H1 (cell line): ENCODE results near the gene SUSD1. TPM values are rescaled to one million over a fixed set of nuclear protein-coding genes. Genes with fewer than 3 reads are reported as not detected.

Experiments
- CTCF ChIA-PET: fragments of 300-600 bp; sonication (Branson Sonifier 250); formaldehyde crosslinking; loops from one replicate; lab custom pipeline; 2021; ENCODE audit not compliant: partially characterized antibody; lab: Charles Lee
- POLR2A ChIA-PET: fragments of 300-600 bp; sonication (Branson Sonifier 250); formaldehyde crosslinking; loops from one replicate; lab custom pipeline; 2021; ENCODE audit warnings: inconsistent platforms; ENCODE audit not compliant: partially characterized antibody; lab: Charles Lee
- DNase-seq, 2 experiments: peaks; one replicate each; pipeline versions ENCODE4 v3.0.0 to v3.0.0-alpha.2; 2010 to 2022; ENCODE audit warnings: low spot score in 2 of 2, low read depth in 1 of 2, mixed read lengths in 1 of 2
- FAIRE-seq: peaks from 2 replicates; lab custom pipeline; 2011; peaks lifted over from hg19 to GRCh38; lab: Jason Lieb, UNC
- H2AFZ ChIP-seq: 2 replicates; pipeline ENCODE4 v1.8.1; 2012; ENCODE audit warnings: low read length, inconsistent platforms
- H2AK5ac ChIP-seq: 2 replicates; pipeline ENCODE4 v1.6.1; 2013; ENCODE audit warnings: low read depth, low read length
- H2BK120ac ChIP-seq: replicated peaks from 2 replicates; pipeline ENCODE3; 2013; ENCODE audit warnings: low read depth, low read length, inconsistent platforms
- H2BK12ac ChIP-seq: 2 replicates; pipeline ENCODE4 v1.6.1; 2013; ENCODE audit warnings: low read depth, low read length
- H2BK15ac ChIP-seq: 2 replicates; pipeline ENCODE4 v1.6.1; 2013; ENCODE audit warnings: low read length
- H2BK20ac ChIP-seq: 2 replicates; pipeline ENCODE4 v1.6.1; 2013; ENCODE audit warnings: low read length
- H2BK5ac ChIP-seq: 2 replicates; pipeline ENCODE4 v1.6.1; 2013; ENCODE audit warnings: low read depth, low read length
- H3K14ac ChIP-seq: 2 replicates; pipeline ENCODE4 v1.6.1; 2013; ENCODE audit warnings: inconsistent platforms; ENCODE audit not compliant: insufficient read length
- H3K18ac ChIP-seq: 2 replicates; pipeline ENCODE4 v1.6.1; 2013; ENCODE audit warnings: low read length; ENCODE audit errors: extremely low read depth
- H3K23ac ChIP-seq: 2 replicates; pipeline ENCODE4 v1.6.1; 2013; ENCODE audit warnings: inconsistent platforms; ENCODE audit not compliant: insufficient read length
- H3K23me2 ChIP-seq: 2 replicates; pipeline ENCODE4 v1.6.1; 2013; ENCODE audit warnings: low read depth, low read length
- H3K27ac ChIP-seq: 2 replicates; pipeline ENCODE4 v1.6.1; 2011; ENCODE audit warnings: low read depth, low read length, inconsistent platforms
- H3K27me3 ChIP-seq, 4 experiments: replicated peaks in 1 of 4; 1 replicate in 1 of 4; 2 replicates in 3 of 4; pipeline versions ENCODE4 v1.6.1 to v1.8.1; 2011 to 2013; ENCODE audit warnings: low read length in 3 of 4, mild to moderate bottlenecking in 3 of 4, inconsistent platforms in 2 of 4, mixed read lengths in 2 of 4, moderate library complexity in 1 of 4; ENCODE audit not compliant: control insufficient read depth in 3 of 4, insufficient read depth in 3 of 4; ENCODE audit errors: extremely low read depth in 1 of 4
- H3K36me3 ChIP-seq, 4 experiments: 2 replicates each; pipeline versions ENCODE4 v1.6.1 to v1.8.1; 2011 to 2013; ENCODE audit warnings: mild to moderate bottlenecking in 4 of 4, low read length in 3 of 4, moderate library complexity in 2 of 4, control low read depth in 1 of 4, inconsistent platforms in 1 of 4; ENCODE audit not compliant: insufficient read depth in 4 of 4, control insufficient read depth in 2 of 4
- H3K4ac ChIP-seq: replicated peaks from 2 replicates; pipeline ENCODE3; 2013; ENCODE audit warnings: low read length, low read depth, mixed read lengths, inconsistent platforms; ENCODE audit not compliant: insufficient read length
- H3K4me1 ChIP-seq, 4 experiments: replicated peaks in 1 of 4; 1 replicate in 1 of 4; 2 replicates in 3 of 4; pipeline versions ENCODE4 v1.6.1 to v1.8.1; 2011 to 2013; ENCODE audit warnings: low read length in 3 of 4, inconsistent platforms in 2 of 4, mixed read lengths in 1 of 4; ENCODE audit not compliant: insufficient read depth in 4 of 4, control insufficient read depth in 3 of 4
- H3K4me2 ChIP-seq, 2 experiments: 2 replicates each; pipeline versions ENCODE4 v1.6.1 to v1.8.1; 2011 to 2013; ENCODE audit warnings: low read depth in 2 of 2, low read length in 2 of 2, control low read depth in 1 of 2, inconsistent platforms in 1 of 2, mild to moderate bottlenecking in 1 of 2; ENCODE audit not compliant: insufficient read depth in 1 of 2
- H3K4me3 ChIP-seq, 4 experiments: fragments of 200-600, 300-600 bp in 1 of 4; sonication (generic), shearing (Covaris generic), sonication (Bioruptor Twin) in 1 of 4; 2 replicates each; pipeline versions ENCODE4 v1.5.1 to v1.8.1; 2011 to 2016; ENCODE audit warnings: low read length in 4 of 4, low read depth in 3 of 4, control low read depth in 2 of 4, inconsistent platforms in 2 of 4, mild to moderate bottlenecking in 2 of 4, mixed read lengths in 1 of 4, moderate library complexity in 1 of 4; ENCODE audit not compliant: insufficient read depth in 2 of 4; ENCODE audit errors: extremely low read depth in 1 of 4
- H3K56ac ChIP-seq: replicated peaks from 2 replicates; pipeline ENCODE3; 2013; ENCODE audit warnings: low read depth, mild to moderate bottlenecking, mixed read lengths, low read length, inconsistent platforms; ENCODE audit not compliant: insufficient read length
- H3K79me1 ChIP-seq: 2 replicates; pipeline ENCODE4 v1.6.1; 2013; ENCODE audit warnings: low read depth, low read length, control low read depth
- H3K79me2 ChIP-seq, 2 experiments: 2 replicates each; pipeline versions ENCODE4 v1.6.1 to v1.8.1; 2012 to 2013; ENCODE audit warnings: low read length in 2 of 2, mild to moderate bottlenecking in 2 of 2, inconsistent platforms in 1 of 2; ENCODE audit not compliant: insufficient read depth in 2 of 2, control insufficient read depth in 1 of 2
- H3K9ac ChIP-seq, 4 experiments: replicated peaks in 1 of 4; 1 replicate in 1 of 4; 2 replicates in 3 of 4; pipeline versions ENCODE4 v1.6.1 to v1.8.1; 2011 to 2013; ENCODE audit warnings: low read depth in 3 of 4, low read length in 3 of 4, control low read depth in 2 of 4, mild to moderate bottlenecking in 2 of 4, moderate library complexity in 2 of 4, inconsistent platforms in 1 of 4; ENCODE audit errors: extremely low read depth in 1 of 4
- H3K9me3 ChIP-seq, 2 experiments: 2 replicates each; pipeline versions ENCODE4 v1.6.1 to v1.8.1; 2012 to 2013; ENCODE audit warnings: mild to moderate bottlenecking in 2 of 2, moderate library complexity in 2 of 2, control low read depth in 1 of 2, inconsistent platforms in 1 of 2, low read depth in 1 of 2, low read length in 1 of 2, mixed read lengths in 1 of 2; ENCODE audit not compliant: insufficient read depth in 2 of 2
- H4K20me1 ChIP-seq, 2 experiments: replicated peaks in 1 of 2; 2 replicates each; pipeline versions ENCODE3 to v1.8.1; 2011 to 2013; ENCODE audit warnings: inconsistent platforms in 2 of 2, low read length in 2 of 2, mild to moderate bottlenecking in 1 of 2; ENCODE audit not compliant: insufficient read depth in 2 of 2, control insufficient read depth in 1 of 2
- H4K5ac ChIP-seq: 2 replicates; pipeline ENCODE4 v1.6.1; 2013; ENCODE audit warnings: low read length, low read depth, mixed read lengths, inconsistent platforms; ENCODE audit not compliant: insufficient read length
- H4K8ac ChIP-seq: 2 replicates; pipeline ENCODE4 v1.8.0; 2013; ENCODE audit warnings: mild to moderate bottlenecking, moderate library complexity, low read length, inconsistent platforms; ENCODE audit not compliant: insufficient read depth; ENCODE audit errors: extremely low read depth
- H4K91ac ChIP-seq: replicated peaks from 2 replicates; pipeline ENCODE3; 2013; ENCODE audit warnings: low read length, mixed read lengths, inconsistent platforms; ENCODE audit not compliant: insufficient read length
- BACH1 ChIP-seq: IDR thresholded peaks from 2 replicates; pipeline ENCODE4 v1.6.1; 2012; ENCODE audit warnings: low read length, improper control_type of control experiment
- SIN3A ChIP-seq, 2 experiments: IDR thresholded peaks in 1 of 2; conservative IDR thresholded peaks in 1 of 2; 2 replicates each; pipeline ENCODE4 v1.6.1; 2011 to 2012; ENCODE audit warnings: low read length in 2 of 2, improper control_type of control experiment in 1 of 2, low read depth in 1 of 2, mild to moderate bottlenecking in 1 of 2
- WGBS, 2 experiments: shearing (Covaris generic) in 1 of 2; methylation state at CpG; one replicate each; pipeline versions ENCODE4 v1.1.6 to v1.1.7; 2013 to 2015; ENCODE audit warnings: low lambda C conversion rate in 2 of 2, mixed read lengths in 2 of 2, inconsistent platforms in 1 of 2, low coverage in 1 of 2, missing lambda C conversion rate in 1 of 2; ENCODE audit not compliant: insufficient replicate concordance in 2 of 2, insufficient coverage in 1 of 2, insufficient read length in 1 of 2; ENCODE audit errors: extremely low coverage in 1 of 2, missing lambda C conversion rate in 1 of 2; 5-methylcytosine and 5-hydroxymethylcytosine counted together
- polyA plus RNA-seq, 7 experiments: library from polyadenylated mRNA; depleted of rRNA in 3 of 7; stranded (reverse) in 5 of 7; unstranded in 2 of 7; fragments of >200 nt in 5 of 7; fragments of 200-250 nt in 2 of 7; gene quantifications; 1 replicate in 5 of 7; 2 replicates in 1 of 7; 4 replicates in 1 of 7; pipeline versions ENCODE4 v1.2.1 to v1.2.3, GENCODE V29; 2011 to 2013; ENCODE audit warnings: missing spikeins in 2 of 7, mixed read lengths in 2 of 7
- total RNA-seq: library from RNA; stranded (reverse); fragmentation: NEBNext Ultra II Directional; extraction: Animal tissue kit (Norgen Biotek cat#: 25700); gene quantifications from 2 replicates; pipeline ENCODE4 v1.2.1, GENCODE V29; 2021

Gene SUSD1
- total and polyA plus RNA-seq, 2 of the 8 experiments (the other 6 are each of a cell fraction or from before 2014, with no cell fraction given) = 2.8 to 7.2 TPM

DNA sequence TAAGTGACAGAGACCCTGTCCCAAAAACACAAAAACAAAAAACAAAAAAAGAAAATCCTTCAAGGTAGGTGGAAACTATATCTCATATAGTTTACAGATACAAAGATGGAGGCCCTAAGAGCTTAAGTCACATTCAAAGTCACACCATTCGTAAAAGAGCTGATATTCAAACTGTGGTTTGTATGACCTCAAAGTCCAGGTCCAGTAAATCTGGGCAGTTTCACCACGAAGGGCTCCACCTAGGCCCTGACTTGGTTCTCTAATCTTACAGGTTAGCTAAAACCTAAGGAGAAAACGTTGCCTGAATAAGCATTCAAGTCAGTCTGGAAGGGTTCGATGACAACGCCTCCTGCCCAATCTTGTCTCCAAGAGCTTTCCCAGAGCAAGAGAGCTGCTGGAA is 44.1 kb downstream of the SUSD1 start:
- Histone ChIP-seq H2BK15ac (no peak overlapping the region), H4K20me1 (no peaks in the 10 kb centered on the region), H3K23me2 (no peaks in the 10 kb centered on the region; the same call in 1 of the 2 replicates), H3K4me1 (peaks cover 0 to 7% (median 2%) of the 10 kb centered on the region in 4 experiments; a peak in 3 of 7 replicates), H3K4me2 (no peak overlapping the region)
- TF ChIP-seq SIN3A (conservative IDR thresholded peaks at IDR 0.05 in 1 of 2, IDR thresholded peaks at IDR 0.05 in 1 of 2; ENCODE audit: low read depth in 1 of 2, low read length in 2 of 2) (no peak), BACH1 (no peak)
- TF ChIP-seq, all 59 proteins: peak for 0
- Histone ChIP-seq H3K79me1 (no peaks in the 10 kb centered on the region), H3K56ac (no peak overlapping the region), H2BK20ac (no peak overlapping the region), H4K91ac (no peak overlapping the region), H2BK12ac (no peak overlapping the region), H3K79me2 (no peaks in the 10 kb centered on the region), H2AK5ac (no peak overlapping the region), H4K8ac (no peak overlapping the region), H3K27ac (no peak overlapping the region), H3K36me3 (no peaks in the 10 kb centered on the region), H2AFZ (no peak overlapping the region), H3K14ac (no peak overlapping the region), H3K27me3 (no peaks in the 10 kb centered on the region), H3K18ac (no peak overlapping the region), H3K9ac (no peak overlapping the region), H4K5ac (no peak overlapping the region), H2BK120ac (no peak overlapping the region), H3K23ac (no peak overlapping the region), H3K4me3 (no peak overlapping the region), H3K4ac (no peak overlapping the region), H2BK5ac (no peak overlapping the region), H3K9me3 (no peaks in the 10 kb centered on the region; a peak in 1 of 4 replicates)
- 90% methylated on average over 5 of the region's 5 CpGs; no CpG with 5 or more reads in 1 of the 2 experiments for WGBS, 2 experiments
- POLR2A ChIA-PET = interaction anchor here (0.6 kb wide), 1 partner anchor 724 kb away, joined by 3 read pairs; no protein-coding TSS in a partner anchor
- DNase-seq = no peak
- CTCF ChIA-PET = interaction anchor here (0.6 to 3.3 kb wide), 5 partner anchors 17 to 577 kb away, joined by 3 to 24 read pairs (median 3); no protein-coding TSS in a partner anchor
- no peak for FAIRE-seq
